Measurements from ENCODE around the gene PHYH.
"Not testable (repeated sequence)": the region's sequence is repeated elsewhere in the genome, so short reads cannot be mapped to it uniquely, and the experiment has no call there.

The PHYH gene

DNA sequence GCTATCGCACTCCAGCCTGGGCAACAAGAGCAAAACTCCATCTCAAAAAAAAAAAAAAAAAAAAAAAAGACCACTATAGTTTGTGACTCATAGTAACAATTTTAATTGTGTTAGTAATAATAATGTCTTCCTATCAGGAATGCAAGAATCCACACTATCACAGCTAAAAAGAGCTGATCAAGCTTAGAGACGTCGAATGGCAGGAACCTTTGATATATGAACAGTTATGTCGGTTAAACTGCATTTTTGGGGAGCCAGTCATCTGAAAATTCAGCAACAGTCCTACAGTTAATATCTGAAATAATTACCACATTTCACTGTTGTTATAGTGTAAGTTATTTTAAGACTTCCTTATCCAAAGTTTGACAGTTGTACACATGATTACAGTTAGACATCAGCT is 8.8 kb downstream of the PHYH start:
- no peaks in the 10 kb centered on the region for H3K36me3 ChIP-seq (ENCODE audit: control insufficient read depth, insufficient read depth, low read length)
- no peaks in the 10 kb centered on the region for H3K9me3 ChIP-seq (ENCODE audit: control insufficient read depth, low read length)
- H3K9ac ChIP-seq (ENCODE audit: low read length) = no peak overlapping the region
- H3K4me1 ChIP-seq (ENCODE audit: control insufficient read depth, insufficient read depth, low read length) = no peaks in the 10 kb centered on the region
- H3K4me3 ChIP-seq (ENCODE audit: low read length) = no peak overlapping the region
- H3K27me3 ChIP-seq (ENCODE audit: control insufficient read depth, insufficient read depth, low read length) = no peaks in the 10 kb centered on the region

DNA sequence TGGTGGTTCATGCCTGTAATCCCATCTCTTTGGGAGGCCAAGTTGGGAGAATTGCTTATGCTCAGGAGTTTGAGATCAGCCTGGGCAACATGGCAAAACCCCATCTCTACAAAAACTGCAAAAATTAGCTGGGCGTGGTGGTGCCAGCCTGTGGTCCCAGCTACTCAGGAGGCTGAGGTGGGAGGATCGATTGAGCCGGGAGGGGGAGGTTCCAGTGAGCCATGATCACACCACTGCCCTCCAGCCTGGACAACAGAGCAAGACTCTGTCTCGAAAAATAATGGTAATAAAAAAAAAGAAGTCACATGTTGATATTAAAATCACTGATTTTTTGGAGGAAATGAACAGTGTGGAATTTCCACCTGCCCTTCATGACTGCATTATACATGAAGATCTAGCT is 15.8 kb downstream of the PHYH start:
- no peaks in the 10 kb centered on the region for H3K36me3 ChIP-seq (ENCODE audit: control insufficient read depth, insufficient read depth, low read length)
- peaks cover 7% of the 10 kb centered on the region for H3K4me1 ChIP-seq (ENCODE audit: control insufficient read depth, insufficient read depth, low read length)
- no peaks in the 10 kb centered on the region for H3K27me3 ChIP-seq (ENCODE audit: control insufficient read depth, insufficient read depth, low read length)
- no peaks in the 10 kb centered on the region for H3K9me3 ChIP-seq (ENCODE audit: control insufficient read depth, low read length)
- H3K9ac ChIP-seq (ENCODE audit: low read length) = no peak overlapping the region
- H3K4me3 ChIP-seq (ENCODE audit: low read length) = no peak overlapping the region

DNA sequence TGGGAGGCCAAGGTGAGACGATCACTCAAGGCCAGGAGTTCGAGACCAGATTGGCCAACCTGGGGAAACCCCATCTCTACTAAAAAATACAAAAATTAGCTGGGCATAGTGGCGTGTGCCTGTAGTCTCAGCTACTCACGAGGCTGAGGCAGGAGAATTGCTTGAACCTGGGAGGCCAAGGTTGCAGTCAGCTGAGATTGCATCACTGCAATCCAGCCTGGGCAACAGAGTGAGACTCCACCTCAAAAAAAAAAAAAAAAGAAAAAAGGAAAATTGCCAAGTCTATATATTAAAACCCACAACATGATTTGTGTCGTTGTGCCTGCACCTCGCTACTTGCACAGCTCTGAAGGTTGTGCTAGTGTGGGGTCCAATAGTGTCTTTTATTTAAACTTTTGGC is 17.5 kb downstream of the PHYH start:
- H3K36me3 ChIP-seq (ENCODE audit: control insufficient read depth, insufficient read depth, low read length); H3K9ac ChIP-seq (ENCODE audit: low read length); H3K4me1 ChIP-seq (ENCODE audit: control insufficient read depth, insufficient read depth, low read length); H3K4me3 ChIP-seq (ENCODE audit: low read length); H3K9me3 ChIP-seq (ENCODE audit: control insufficient read depth, low read length); H3K27me3 ChIP-seq (ENCODE audit: control insufficient read depth, insufficient read depth, low read length): not testable (repeated sequence)

DNA sequence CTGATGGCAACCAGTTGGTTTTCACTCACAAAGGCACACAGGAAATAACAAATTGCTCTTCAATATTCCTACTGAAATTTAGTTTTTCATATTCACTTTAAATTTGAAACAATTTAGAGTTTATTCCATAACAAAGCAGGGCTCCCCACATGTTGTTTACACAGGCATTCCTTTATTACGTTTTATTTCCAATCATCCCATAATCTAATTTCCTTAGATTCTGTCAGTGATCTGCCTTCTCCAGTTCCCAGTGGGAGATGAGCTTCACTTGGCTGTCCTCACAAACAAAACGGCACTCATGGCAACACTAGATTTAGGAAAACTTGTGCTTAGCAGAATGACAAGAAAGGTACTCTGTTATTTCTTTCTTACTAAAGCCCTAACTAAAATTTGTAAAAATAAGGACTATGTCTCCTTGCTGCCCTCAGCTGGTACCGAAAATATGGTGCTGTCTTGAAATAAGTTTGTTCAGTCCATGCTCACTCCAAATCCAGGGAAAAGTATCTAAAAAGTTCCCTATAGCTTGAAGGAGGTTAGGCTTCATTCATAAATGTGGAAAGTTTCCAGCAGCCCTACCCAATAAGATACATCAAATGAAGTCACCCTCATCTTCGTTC is 23.0 kb downstream of the PHYH start:
- Histone ChIP-seq H3K36me3 (ENCODE audit: control insufficient read depth, insufficient read depth, low read length) (no peaks in the 10 kb centered on the region), H3K4me3 (ENCODE audit: low read length) (no peak overlapping the region), H3K4me1 (ENCODE audit: control insufficient read depth, insufficient read depth, low read length) (peaks cover 5% of the 10 kb centered on the region), H3K9ac (ENCODE audit: low read length) (no peak overlapping the region), H3K9me3 (ENCODE audit: control insufficient read depth, low read length) (no peaks in the 10 kb centered on the region), H3K27me3 (ENCODE audit: control insufficient read depth, insufficient read depth, low read length) (no peaks in the 10 kb centered on the region)

DNA sequence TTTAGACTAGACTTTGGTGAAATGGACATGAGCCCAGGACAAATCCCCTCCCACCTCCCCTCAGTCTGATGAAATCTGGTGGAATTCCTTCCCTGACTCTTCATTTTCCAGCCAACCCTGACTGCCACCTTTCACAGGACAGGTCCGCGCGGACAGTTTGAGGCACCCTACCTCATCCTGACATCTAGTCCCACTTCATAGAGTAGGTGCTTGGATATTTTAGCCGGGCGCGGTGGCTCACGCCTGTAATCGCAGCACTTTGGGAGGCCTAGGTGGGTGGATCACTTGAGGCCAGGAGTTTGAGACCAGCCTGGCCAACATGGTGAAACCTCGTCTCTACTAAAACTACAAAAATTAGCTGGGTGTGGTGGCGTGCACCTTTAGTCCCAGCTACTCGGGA is 23.7 kb downstream of the PHYH start:
- not testable (repeated sequence) for H3K27me3 ChIP-seq (ENCODE audit: control insufficient read depth, insufficient read depth, low read length); H3K36me3 ChIP-seq (ENCODE audit: control insufficient read depth, insufficient read depth, low read length); H3K9me3 ChIP-seq (ENCODE audit: control insufficient read depth, low read length); H3K4me3 ChIP-seq (ENCODE audit: low read length); H3K9ac ChIP-seq (ENCODE audit: low read length)
- H3K4me1 ChIP-seq (ENCODE audit: control insufficient read depth, insufficient read depth, low read length) = peaks cover 12% of the 10 kb centered on the region

DNA sequence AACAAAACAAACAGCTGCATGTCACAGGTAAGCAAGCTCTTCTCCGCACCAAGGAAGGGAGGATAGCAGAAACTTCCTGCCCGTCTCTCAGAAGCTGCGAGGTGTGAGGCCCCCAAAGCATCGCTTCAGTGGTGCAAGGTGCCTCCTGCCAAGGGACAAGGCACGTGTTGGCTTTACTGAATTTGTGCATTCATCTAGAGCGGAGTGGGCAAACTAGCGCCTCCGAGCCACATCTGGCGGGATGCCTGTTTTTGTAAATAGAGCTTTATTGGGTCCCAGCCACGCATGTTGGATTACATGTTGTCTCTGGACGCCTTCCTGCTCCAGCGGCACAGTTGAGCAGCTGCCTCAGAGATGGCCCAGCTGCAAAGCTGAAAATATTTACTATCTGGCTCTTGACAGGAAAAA is 27.7 kb downstream of the PHYH start:
- no peak overlapping the region for H3K9ac ChIP-seq (ENCODE audit: low read length)
- H3K36me3 ChIP-seq (ENCODE audit: control insufficient read depth, insufficient read depth, low read length) = no peaks in the 10 kb centered on the region
- H3K4me1 ChIP-seq (ENCODE audit: control insufficient read depth, insufficient read depth, low read length) = peaks cover 18% of the 10 kb centered on the region
- no peaks in the 10 kb centered on the region for H3K27me3 ChIP-seq (ENCODE audit: control insufficient read depth, insufficient read depth, low read length)
- H3K4me3 ChIP-seq (ENCODE audit: low read length) = peak overlapping the region; percentile 4
- H3K9me3 ChIP-seq (ENCODE audit: control insufficient read depth, low read length) = no peaks in the 10 kb centered on the region

DNA sequence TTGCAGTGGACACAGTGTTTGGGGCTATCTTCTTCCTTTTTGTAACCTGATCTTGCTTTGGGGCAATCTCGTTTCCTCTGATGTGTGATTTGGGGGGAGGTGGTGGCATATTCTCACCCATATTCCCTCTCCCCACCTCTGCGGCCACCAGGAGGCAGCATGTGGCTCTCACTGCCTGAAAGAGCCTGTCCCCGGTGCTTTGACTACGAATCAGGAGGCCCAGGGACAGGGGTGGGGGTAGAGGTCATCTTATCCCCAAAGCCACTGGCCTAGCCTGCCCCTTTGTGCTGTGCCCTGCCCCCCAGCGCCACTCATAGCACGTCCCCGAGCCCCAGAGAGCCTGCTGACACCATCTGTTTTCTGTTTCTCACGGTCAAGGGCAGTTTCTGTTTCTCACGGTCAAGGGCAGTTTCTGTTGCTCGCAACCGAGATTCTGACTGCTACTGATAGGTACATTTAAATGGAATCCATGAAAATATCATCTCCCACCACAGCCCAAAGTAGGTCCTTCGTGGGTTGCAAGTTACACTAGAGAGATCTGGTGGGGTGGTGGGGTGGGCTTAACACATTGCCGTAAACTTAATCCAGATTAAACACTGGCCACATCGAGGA is 28.2 kb downstream of the PHYH start:
- Histone ChIP-seq H3K9ac (ENCODE audit: low read length) (no peak overlapping the region), H3K4me3 (ENCODE audit: low read length) (peak overlapping the region; percentile 4)

DNA sequence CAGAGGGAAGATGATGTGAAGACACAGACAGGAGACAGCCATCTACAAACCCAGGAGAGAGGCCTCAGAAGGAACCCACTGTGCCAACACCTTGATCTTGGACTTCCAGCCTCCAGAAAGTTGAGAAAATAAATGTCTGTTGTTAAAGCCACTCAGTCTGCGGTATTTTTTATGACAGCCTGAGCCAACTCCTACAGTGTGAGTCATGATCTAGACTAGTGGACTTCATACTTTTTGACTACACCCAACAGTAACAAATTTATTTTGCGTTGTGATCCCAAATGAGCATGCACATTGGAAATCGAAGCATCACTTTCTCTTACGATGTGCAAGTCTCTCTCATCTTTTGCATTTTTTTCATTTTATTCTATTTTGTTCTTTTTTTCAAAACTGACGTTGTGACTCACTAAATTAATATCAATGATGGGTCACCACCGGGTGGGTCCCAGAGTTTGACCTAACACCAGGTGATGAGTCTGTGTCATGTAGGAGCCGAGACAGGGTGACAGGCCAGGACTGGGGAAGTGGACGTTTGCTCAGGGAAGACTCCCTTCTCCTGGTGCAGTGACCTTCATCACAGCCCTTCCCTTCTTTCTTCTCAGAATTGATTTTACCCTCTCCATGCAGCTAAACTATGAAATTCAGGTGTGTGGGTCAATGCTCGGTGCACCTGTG is 28.9 kb downstream of the PHYH start:
- no peak overlapping the region for H3K4me3 ChIP-seq (ENCODE audit: low read length)
- H3K36me3 ChIP-seq (ENCODE audit: control insufficient read depth, insufficient read depth, low read length) = no peaks in the 10 kb centered on the region
- H3K9ac ChIP-seq (ENCODE audit: low read length) = no peak overlapping the region
- no peaks in the 10 kb centered on the region for H3K9me3 ChIP-seq (ENCODE audit: control insufficient read depth, low read length)
- no peaks in the 10 kb centered on the region for H3K27me3 ChIP-seq (ENCODE audit: control insufficient read depth, insufficient read depth, low read length)
- peaks cover 18% of the 10 kb centered on the region for H3K4me1 ChIP-seq (ENCODE audit: control insufficient read depth, insufficient read depth, low read length)

More for the DNA sequence above, 28.2 kb downstream of the PHYH start:
- H3K9me3 ChIP-seq (ENCODE audit: control insufficient read depth, low read length) = no peaks in the 10 kb centered on the region
- no peaks in the 10 kb centered on the region for H3K36me3 ChIP-seq (ENCODE audit: control insufficient read depth, insufficient read depth, low read length)
- peaks cover 18% of the 10 kb centered on the region for H3K4me1 ChIP-seq (ENCODE audit: control insufficient read depth, insufficient read depth, low read length)
- no peaks in the 10 kb centered on the region for H3K27me3 ChIP-seq (ENCODE audit: control insufficient read depth, insufficient read depth, low read length)

DNA sequence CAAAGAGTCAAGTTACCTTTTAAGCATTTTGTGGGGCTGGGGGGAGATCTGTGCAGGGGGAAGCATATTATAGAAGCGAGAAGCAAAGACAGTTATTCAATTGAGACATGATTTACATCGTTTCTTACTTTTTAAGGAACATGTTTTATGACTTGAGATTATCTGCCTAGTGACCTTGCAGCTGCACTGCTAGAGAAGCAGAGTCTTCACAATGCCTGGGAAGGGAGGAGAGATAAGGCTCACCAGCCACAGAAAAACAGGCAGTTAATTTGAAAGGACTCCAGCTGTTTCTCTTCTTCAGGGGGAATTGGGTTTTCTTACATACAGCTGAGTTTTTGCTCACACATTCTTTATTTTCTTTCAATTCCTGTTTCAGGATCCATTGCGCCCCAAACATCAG is 31.0 kb downstream of the PHYH start:
- Histone ChIP-seq H3K4me1 (ENCODE audit: control insufficient read depth, insufficient read depth, low read length) (peaks cover 18% of the 10 kb centered on the region), H3K9ac (ENCODE audit: low read length) (no peak overlapping the region)

DNA sequence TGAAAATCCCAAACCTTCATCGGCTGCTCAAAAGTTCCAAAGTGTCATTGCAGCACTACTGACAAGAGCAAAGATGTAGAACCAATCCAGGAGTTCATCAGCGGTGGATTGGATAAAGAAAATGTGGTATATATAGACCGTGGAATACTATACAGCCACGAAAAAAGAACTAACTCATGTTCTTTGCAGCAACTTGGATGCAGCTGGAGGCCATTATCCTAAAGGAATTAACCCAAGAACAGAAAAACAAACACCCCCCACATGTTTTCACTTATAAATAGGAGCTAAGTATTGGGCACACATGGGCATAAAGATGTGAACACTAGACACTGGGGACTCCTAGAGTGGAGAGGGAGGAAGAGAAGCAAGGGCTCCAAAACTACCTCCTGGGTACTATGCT is 31.6 kb downstream of the PHYH start:
- Histone ChIP-seq H3K9me3 (ENCODE audit: control insufficient read depth, low read length) (no peaks in the 10 kb centered on the region), H3K36me3 (ENCODE audit: control insufficient read depth, insufficient read depth, low read length) (no peaks in the 10 kb centered on the region), H3K4me1 (ENCODE audit: control insufficient read depth, insufficient read depth, low read length) (peaks cover 18% of the 10 kb centered on the region), H3K27me3 (ENCODE audit: control insufficient read depth, insufficient read depth, low read length) (no peaks in the 10 kb centered on the region), H3K4me3 (ENCODE audit: low read length) (no peak overlapping the region), H3K9ac (ENCODE audit: low read length) (no peak overlapping the region)

More for the DNA sequence above, 31.0 kb downstream of the PHYH start:
- Histone ChIP-seq H3K9me3 (ENCODE audit: control insufficient read depth, low read length) (no peaks in the 10 kb centered on the region), H3K27me3 (ENCODE audit: control insufficient read depth, insufficient read depth, low read length) (no peaks in the 10 kb centered on the region), H3K4me3 (ENCODE audit: low read length) (no peak overlapping the region), H3K36me3 (ENCODE audit: control insufficient read depth, insufficient read depth, low read length) (no peaks in the 10 kb centered on the region)

DNA sequence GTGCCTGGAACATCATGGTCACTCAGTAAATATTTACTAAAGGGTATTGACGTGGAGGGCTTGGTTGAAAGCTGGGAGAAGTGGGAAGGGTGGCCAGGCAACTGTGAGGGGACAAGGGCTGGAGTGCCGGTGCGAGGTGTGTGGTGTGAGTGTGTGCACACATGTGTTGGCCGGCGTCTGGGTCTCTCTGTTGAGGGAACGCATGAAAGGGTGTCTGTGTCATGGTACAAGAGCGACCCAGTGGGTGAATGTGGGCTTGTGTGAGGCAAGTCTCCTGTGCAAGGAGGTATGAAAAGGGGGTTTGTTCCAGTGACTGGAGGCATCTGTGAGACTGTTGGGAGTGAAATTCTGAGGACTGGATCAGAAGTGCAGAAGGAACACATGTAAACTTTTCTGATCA is 36.3 kb downstream of the PHYH start:
- no peaks in the 10 kb centered on the region for H3K4me1 ChIP-seq (ENCODE audit: control insufficient read depth, insufficient read depth, low read length)
- H3K36me3 ChIP-seq (ENCODE audit: control insufficient read depth, insufficient read depth, low read length) = no peaks in the 10 kb centered on the region
- H3K27me3 ChIP-seq (ENCODE audit: control insufficient read depth, insufficient read depth, low read length) = no peaks in the 10 kb centered on the region
- H3K9me3 ChIP-seq (ENCODE audit: control insufficient read depth, low read length) = no peaks in the 10 kb centered on the region
- H3K4me3 ChIP-seq (ENCODE audit: low read length) = no peak overlapping the region
- H3K9ac ChIP-seq (ENCODE audit: low read length) = no peak overlapping the region

DNA sequence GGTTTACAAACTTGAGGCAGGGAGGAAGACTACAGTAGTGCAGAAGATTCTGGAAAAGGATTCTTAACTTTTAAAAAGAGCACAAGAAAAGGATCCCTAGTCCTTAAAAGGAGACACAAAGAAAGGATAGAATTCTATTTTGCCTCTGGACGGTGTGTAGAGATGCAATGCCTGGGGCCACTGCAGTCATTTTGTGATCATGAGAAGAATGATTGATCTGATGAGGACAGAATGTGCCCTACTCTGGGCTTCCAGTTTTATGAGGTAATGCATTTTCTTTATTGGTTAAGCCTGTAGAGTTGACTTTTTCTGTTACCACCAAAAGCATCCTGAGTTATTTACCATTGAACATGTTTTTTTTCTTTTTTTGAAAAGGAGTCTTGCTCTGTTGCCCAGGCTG is 37.4 kb downstream of the PHYH start:
- Histone ChIP-seq H3K36me3 (ENCODE audit: control insufficient read depth, insufficient read depth, low read length) (no peaks in the 10 kb centered on the region), H3K4me3 (ENCODE audit: low read length) (no peak overlapping the region), H3K27me3 (ENCODE audit: control insufficient read depth, insufficient read depth, low read length) (no peaks in the 10 kb centered on the region), H3K4me1 (ENCODE audit: control insufficient read depth, insufficient read depth, low read length) (no peaks in the 10 kb centered on the region), H3K9me3 (ENCODE audit: control insufficient read depth, low read length) (no peaks in the 10 kb centered on the region), H3K9ac (ENCODE audit: low read length) (no peak overlapping the region)

All from mucosa of stomach (tissue), 1 donor.